ENCODE results near the gene UTRN.

UTRN gene

DNA sequence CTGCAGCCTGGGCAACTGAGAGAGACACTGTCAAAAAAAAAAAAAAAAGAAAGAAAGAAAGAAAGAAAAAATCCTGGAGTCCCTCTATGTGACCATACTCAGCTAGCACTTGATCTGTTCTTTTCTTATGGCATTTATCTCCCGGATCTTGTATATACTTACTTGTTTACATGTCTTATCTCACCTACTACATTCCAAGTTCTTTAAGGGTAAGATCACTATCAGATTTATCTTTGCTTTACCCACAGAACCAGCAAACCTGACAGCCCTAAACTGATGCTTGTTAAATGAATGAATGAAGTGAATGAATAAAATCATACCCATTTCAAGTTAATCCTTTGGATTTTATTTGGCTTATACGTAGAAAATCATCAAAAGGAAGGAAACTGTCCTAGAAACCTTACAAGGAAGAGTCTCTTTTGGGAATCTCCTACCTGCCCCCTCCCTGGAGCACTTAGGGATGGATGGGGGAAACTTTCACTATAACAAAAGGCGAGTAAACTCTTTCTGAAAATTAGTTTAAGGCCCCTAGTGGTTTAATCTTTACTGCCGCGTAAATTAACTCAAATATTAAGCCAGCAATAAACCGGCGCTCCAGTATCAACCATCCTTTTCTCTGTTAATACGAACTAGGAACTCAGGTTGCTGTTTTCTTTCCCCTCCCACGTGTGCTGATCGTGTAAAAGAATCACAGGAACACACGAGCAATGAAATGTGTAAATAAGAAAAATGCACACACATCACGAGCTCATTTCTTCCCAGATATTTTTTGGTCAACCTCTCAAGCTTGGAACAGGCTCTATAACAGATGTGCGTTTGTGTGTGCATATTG, 1.3 kb upstream of the UTRN start:
- DNase-seq (ENCODE audit: low spot score): no peak

DNA sequence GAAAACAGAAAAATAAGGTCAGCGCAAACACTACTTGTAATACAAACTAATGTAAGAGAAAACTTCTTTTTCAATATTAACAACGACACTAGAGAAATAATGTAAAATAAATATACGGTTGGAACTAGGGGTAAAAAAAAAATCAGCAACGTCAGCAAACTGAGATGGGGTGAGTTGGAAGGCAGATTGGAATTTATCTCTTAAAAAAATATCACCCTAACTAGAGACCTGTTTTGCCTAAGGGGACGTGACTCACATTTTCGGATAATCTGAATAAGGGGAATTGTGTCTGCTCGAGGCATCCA, 705 bp upstream of the UTRN start:
- no peak for DNase-seq (ENCODE audit: low spot score)

DNA sequence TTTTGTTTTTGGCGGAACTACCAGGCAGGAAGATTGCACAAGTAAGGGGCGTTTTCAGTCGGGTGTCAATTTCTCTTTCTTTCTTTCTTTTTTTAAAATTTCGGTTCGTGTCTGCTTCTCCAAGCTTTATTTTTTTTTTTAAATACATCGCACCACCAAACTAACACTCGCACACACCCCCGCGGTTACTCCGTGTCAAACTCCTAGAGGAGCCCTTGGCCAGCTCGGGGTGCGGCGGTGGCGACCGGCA, 338 bp downstream of the UTRN start:
- DNase-seq (ENCODE audit: low spot score): no peak

DNA sequence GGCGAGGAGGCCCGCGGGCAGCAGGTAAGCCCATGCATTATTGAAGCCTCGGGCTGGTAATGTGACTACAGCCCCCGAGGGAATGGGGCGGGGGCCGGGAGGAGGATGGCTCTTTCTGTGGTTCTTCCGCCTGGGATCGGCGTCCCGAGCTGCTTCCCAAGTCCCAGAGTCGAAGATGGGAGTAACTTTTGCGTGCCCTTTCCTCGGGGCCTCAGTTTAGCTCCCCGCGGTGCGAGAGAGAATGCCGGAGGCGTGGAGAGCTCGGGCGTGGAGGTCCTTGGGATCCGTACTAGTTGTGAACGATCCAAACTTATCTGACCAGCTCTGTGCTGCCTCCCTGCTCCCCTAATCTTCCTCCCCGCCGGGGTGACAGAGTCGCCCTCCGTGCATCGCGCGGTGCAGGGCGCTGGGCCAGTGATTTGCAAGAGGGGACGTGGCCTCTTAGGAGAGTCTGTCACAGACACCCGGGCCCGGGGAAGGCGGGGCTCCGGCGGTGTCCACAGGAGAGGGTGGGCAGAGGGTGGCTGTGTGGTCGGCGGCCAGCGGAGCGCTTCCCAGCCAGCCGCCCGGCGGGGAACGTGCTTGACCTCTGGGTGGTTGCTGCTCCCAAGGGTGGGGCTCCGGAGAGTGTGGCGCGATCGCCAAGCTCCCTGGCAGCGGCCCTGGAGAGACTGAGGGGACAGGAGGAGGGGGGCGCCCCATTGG, 815 bp downstream of the UTRN start:
- no peak for DNase-seq (ENCODE audit: low spot score)

DNA sequence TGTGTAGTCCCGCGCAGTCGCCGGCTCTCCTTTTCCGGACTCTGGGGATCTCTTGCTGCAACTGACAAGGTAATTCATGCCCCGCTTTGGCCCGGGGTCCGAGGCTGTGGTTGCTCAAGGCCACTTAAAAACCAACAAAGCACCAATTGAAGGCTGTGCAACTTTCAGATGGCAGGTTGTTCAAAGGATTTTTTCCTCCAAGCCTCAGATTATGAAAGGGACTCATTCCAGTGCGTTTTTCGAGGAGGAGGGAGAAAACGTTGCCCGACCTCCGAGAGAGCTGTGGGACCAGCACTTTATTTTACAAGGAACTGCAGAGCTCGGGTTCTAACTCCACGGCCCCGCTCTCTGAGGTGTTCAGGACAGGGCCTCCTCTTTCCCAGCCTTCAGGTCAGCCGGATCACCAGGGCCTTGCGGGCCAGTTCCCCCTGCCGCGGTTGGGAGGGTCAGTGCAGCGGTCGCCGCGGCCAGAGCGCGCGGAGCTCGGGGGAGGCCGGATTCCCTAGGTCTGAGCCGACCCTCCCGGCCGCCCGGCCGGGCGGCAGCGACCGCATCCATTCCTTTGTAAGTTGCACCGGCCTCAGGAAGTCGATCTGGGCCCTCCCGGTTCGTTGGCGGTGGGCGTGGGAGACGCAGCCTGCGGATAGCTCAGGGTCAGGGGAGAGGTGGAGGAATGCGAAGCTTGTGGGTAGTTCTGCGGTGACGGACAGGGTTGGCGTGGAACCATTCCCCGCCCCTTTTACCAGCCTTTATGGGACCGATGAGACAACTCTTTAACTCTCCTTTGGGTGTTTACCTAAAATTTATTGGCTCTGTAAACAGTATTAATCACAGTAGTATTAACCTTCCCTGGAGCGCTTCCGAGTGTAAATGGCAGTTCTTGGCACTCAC, 1.6 kb downstream of the UTRN start:
- no peak for DNase-seq (ENCODE audit: low spot score)

DNA sequence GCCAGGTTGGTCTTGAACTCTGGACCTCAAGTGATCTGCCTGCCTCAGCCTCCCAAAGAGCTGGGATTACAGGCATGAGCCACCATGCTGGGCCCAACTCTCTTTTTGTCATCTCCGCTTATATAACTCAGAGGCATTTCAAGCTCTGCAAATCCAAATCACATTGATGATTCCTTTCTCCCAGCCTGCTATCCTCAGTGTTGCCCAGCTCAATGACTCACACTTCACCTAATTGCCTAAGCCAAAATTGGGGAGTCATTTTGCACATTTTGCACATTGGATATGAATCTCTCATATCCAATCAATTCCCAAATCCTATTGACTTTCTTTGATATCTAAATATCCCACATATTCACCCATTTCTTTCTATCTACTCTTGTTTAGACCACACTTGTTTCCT, 3.9 kb downstream of the UTRN start:
- DNase-seq (ENCODE audit: low spot score): no peak

DNA sequence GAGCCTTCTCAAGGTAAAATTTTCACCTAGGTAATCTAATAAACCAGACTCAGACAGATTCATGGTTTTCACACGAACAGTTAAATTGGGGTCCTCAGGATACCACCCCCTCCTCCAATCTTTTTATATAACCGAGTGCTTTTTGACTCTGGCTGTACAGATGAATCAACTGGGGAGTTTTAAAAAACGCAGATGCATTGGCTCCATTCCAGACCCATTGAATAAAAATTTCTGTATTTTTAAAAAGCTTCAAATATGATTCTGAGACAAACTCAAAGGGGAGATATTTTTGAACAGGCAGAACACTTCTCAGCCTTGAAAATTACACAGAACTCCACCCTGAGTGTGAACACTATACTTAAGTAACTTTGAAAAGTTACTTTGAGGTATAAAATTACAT, 7.2 kb downstream of the UTRN start:
- DNase-seq (ENCODE audit: low spot score): no peak

DNA sequence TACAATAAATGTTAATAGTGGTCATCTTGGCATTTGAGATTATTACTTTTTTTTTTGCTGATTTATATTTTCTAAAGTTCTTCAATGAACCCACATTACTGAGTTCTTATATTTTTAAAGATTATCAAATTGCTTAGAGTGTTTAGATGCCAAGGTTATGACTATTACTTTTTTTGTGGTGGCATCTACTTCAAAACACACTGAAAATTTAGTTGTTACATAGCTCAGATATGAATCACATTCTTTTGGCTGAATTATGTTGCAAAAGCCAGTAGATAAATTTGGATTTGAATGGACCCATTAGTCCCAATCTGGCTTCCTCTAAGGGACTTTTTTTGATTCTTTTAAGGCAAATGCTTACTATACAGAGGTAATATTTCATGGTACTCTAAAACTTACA, 8.9 kb downstream of the UTRN start:
- no peak for DNase-seq (ENCODE audit: low spot score)

DNA sequence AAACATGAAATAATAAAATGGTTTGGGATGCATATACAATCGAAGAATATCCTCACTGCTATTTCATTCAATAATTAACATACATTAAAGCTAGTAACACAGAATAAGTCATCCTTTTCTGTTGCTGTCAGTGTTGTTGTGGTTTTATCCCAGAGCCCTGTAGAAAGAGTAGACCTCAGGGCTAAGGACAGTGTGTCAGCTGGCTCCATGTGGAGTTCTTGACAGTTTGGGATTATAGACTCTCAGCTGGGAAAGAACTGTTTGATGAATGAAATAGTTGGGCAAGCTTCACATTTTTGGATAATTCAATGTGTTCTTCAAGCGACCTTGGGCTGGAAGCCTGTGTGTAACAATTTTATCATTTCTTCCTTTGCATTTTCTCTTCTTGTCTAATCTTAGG, 10.1 kb downstream of the UTRN start:
- no peak for DNase-seq (ENCODE audit: low spot score)

DNA sequence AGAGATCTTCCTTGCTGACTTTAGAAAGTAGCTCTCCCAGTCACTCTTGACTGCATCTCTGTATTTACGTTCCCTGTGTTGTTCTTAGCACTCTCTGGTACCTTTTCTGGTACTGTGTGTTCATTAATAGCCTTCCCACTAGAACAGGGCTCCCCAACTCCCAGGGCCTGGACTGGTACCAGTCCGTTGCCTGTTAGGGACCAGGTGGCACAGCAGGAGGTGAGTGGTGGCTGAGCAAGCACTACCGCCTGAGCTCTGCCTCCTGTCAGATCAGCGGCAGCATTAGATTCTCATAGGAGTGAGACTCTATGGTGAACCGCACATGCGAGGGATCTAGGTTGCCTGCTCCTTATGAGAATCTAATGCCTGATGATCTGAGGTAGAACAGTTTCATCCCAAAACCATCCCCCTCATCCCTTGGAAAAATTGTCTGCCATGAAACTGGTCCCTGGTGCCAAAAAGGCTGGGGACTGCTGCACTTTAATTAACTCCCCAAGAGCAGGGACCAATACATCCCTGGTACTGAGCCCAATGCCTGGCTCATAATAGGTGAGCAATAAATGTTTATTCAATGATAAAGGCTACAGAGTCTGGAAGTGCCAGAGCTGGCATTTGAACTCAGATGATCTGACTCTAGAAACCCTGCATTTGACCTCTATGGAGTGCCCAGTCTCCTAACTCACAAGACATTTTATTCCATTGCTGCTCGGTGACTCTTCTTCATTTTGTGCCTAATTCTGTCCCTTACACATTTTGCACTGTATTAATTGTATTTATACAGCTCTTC, 11.0 kb downstream of the UTRN start:
- DNase-seq (ENCODE audit: low spot score): no peak

DNA sequence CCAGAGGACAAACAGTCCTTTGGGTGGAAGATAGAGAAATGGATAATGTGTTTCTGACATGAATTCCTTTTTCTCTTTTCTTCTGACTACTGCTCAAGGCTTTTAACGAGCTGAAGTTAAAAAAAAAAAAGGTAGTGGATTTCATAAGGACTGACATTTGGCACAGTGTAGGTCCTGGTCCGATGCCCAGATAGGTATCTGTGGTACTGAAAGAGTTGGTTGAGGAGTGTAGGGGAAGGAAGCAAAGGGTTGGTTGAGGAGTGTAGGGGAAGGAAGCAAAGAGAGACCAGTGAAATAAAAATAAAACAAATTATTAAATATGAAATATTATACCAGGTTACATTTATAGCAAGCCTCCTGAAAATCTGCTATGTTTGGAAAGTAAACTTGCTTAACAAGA, 11.8 kb downstream of the UTRN start:
- no peak for DNase-seq (ENCODE audit: low spot score)

DNA sequence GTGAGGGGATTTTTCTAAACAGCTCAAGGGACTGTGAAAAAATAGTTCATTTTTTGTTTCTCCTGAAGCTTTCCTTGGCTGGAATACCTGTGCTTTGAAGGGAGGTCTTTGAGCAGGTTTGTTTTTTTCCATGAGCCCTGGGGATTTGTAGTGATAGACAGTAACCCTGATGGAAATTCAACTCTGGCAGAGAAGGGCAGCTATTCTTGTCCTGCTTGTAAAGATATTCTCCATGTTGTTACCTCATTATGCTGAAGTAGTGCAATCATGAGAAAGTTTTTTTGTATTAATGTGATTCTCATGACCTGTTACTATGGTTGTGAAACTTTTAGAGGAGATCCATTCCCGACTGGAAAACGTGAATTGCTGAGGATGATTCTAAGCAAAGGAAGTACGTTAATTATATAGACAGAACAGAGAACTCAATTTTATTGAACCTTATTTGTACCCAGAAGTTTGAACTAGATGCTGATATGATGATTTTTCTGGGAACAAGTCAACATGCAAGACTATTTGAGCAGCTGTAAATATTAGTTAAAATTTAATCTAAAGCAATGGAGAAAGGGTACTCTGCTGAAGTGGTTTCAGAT, 12.5 kb downstream of the UTRN start:
- no peak for DNase-seq (ENCODE audit: low spot score)

DNA sequence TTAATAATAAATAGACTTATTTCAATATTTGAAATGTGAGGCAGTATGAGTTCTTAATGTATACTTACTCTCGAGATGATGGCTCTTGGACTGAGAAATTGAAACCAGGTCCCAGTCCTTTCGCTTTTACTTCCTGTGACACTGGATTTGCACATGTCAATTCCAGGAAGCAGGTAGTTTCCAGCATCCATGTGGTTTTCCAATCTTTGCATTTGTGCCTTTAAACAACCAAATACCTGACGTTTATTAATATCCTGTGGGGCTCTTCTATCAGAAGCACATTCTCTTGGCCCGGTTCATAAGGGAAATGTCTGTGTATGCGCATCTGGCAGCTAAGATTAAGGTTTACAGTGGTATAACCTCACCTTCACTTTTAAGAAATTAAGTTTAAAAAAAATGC, 13.1 kb downstream of the UTRN start:
- DNase-seq (ENCODE audit: low spot score): no peak

DNA sequence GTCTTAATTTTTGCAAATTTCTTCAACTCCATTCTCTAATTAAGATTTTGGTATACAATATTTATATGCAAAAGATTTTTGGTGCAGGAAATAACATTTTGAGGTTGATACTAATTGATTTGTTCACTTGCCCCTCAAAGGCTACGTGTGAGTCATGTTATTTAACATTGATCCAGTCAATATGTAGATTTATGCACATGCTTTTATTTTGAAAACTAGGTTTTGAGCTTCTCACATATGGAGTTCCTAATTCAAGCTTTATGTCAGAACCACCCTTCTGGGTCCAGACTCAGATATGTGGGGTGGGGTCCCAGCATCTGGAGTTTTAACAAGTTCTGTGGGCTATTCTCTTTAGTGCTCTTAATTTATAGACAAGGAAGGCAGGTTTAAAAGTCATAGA, 13.8 kb downstream of the UTRN start:
- DNase-seq (ENCODE audit: low spot score): no peak

DNA sequence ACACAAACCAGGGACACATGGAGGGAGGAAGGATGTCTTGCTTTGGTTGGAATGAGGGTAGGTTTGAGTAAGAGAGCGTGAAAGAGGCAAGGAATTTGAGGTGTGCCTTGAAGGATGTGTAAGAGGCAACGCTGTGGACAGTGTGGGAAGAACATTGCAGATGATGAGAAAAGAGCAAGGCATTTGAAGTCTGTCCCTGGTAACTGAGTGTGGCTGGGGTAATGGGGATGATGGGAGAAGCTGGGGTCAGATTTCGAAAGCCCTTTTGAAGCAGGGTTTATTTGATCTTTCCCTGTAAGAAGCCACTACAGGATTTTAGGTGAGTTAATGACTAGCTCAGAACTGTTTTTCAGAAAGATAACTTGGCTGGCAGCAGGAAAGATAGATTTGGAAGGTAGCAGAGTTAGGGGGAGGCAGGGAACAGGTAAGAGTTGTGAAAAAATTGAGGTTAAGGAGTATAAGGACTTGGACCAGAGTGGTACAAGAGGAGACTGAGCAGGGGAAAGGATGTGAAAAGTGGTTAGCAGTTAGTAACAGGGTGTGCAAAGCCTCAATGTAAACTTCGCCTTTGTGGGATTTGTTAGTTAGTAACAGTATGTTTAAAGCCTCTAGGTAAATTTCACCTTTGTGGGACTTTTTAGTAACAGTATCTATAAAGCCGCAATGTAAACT, 17.7 kb downstream of the UTRN start:
- DNase-seq (ENCODE audit: low spot score): no peak

DNA sequence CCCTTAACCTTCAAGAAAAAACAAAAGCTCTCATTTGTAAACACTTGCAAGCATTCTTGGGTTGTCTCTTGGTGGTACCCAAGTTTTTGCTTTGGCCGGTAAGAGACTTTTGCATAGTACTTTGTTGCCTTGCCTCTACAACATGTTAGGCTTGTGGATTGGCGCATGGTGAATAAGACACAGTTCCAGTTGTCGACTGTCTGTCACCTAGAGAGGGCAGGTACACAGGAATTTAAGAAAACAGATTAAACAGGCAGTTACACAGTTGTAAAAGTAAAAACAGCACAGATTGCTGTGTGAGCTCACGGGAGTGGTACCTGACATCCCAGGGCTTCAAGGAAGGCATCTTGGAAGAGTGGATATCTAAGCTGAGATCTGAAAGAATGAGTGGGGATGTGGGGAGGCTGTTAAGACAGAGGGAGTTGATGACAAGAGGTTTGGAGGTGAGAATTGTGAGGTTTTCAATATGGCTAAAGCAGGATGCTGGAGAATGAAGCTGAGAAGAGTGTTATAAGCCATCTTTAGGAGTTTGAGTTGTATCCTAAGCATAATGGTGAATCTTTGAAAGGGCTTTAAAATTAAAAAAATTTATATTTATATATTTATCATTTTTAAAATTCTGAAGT, 19.2 kb downstream of the UTRN start:
- no peak for DNase-seq (ENCODE audit: low spot score)

DNA sequence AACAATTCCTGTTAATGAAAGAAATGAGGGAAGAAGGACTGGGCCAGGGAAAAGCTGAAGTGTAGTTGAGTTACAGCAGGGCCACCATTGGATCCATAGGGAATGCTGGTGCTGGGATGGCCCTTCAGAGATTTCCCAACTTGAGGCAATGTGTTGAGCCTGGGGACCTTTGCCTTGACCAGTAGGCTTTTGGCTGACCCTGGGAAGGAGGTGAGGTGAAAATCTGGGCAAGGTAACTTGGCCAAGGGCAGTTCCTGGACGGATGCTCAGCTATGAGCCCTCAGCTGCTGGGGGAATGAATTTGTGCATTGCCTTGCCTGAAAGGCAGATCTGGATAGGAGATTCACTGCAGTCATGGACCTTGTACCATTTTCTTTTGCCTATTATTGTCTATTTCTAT, 20.4 kb downstream of the UTRN start:
- DNase-seq (ENCODE audit: low spot score): no peak

DNA sequence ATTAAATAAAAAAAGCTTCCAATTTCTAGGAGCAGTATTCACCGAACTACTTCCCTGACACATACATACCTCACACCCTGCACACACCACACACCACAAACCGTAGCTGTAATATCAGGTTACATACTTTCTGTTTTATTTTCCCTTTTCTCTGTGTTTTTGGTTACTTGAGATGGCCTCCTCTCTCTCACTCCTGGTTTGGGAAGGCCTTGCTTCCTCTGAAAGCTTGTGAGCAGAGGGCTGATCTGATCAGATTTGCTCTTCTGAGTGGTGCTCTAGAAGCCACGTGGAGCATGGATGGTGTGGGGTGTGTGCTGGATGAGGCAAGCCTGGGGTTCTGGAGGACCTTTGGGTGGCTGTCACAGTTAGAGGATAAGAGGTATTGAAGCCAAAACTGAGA, 20.9 kb downstream of the UTRN start:
- DNase-seq (ENCODE audit: low spot score): no peak

DNA sequence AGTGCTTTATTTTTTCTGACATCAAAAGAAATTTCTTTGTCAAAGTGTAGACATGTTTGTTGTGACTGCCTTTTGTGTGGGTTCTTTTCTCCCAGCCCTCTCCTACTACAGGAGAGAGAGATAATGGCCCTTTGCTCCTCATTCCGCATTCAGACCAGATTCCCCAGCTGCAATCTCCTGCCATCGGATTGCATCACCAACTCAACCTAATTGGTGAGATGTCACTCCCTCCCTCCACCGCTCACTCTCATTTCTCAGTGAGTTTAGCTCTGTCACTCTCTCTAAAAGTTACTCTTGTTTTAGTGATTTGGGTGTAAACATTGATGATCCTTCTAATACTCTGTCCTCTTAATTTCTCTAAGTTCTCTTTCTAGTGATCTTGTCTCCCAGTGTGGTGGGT, 22.7 kb downstream of the UTRN start:
- no peak for DNase-seq (ENCODE audit: low spot score)

DNA sequence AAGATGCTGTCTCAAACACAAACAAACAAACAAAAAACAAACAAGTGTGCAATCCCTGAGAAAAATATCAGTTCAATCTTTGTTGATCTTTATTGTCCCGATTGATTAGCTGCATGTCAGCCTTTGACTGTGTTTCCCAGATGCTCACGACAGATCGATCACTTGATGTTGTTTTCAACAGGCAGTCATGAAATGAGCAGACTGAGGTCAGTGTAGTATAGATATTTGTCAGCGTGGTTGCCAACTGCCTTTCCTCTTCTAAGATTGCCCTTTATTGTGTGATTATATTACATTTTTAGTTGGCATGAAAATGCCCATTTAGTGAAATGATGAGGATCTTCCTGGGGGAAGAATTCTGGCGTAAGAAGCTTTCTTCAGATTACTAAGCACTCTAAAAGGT, 25.6 kb downstream of the UTRN start:
- no peak for DNase-seq (ENCODE audit: low spot score)

DNA sequence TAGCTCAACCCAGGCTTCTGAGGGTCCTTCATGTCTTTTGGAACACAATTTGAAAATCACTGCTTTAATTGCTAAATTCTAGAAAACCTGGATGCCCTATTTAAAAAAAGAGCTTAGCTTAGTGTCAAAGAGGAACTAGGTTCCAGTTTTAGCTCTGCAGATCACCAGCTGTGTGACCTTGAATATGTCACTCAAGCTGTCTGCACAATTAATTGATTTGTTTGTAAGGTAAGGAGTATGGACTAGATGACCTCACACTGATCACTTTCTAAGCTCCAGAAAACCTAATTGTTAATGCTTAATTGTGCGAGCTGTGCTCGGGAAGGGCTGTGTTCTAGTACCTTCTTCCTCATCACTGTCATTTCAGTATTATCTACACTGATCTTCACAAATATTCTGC, 26.2 kb downstream of the UTRN start:
- DNase-seq (ENCODE audit: low spot score): no peak

All from hematopoietic multipotent progenitor cell treated with erythropoietin and hydrocortisone succinate and interleukin-3 and kit ligand, for 17 days (in vitro differentiated cells).